ENCODE results near the gene POLR1C.

The POLR1C gene

GRCh38 chr6:43472515-43472914 is 44.4 kb upstream of the POLR1C start:
- no peak for DNase-seq (ENCODE audit: low read depth)
- no peak for TF ChIP-seq CTCF (IDR thresholded peaks at IDR 0.05; ENCODE audit: low read depth, low read length, missing control alignments)
- no peak overlapping the region for H3K4me3 ChIP-seq (ENCODE audit: low read depth, low read length)

- TF ChIP-seq CTCF (IDR thresholded peaks at IDR 0.05; ENCODE audit: low read depth, low read length, missing control alignments) = no peak
- no peak for DNase-seq (ENCODE audit: low read depth)
- H3K4me3 ChIP-seq (ENCODE audit: low read depth, low read length) = no peak overlapping the region
These were observed 41.4 kb upstream of the POLR1C start for GRCh38 chr6:43475516-43475915.

- TF ChIP-seq CTCF (IDR thresholded peaks at IDR 0.05; ENCODE audit: low read depth, low read length, missing control alignments) = no peak
- DNase-seq (ENCODE audit: low read depth) = no peak
- H3K4me3 ChIP-seq (ENCODE audit: low read depth, low read length) = peak overlapping the region; percentile 86; the same call in 1 of the 2 replicates
These were observed 40.1 kb upstream of the POLR1C start for GRCh38 chr6:43476746-43477145.

GRCh38 chr6:43477235-43478007 is 39.5 kb upstream of the POLR1C start, which contains the start of gene TJAP1:
Gene TJAP1, plus strand, starts transcription at chr6:43477570. Its CDS starts 21,432 bp downstream, at chr6:43499002.
- DNase-seq (ENCODE audit: low read depth) = peak; percentile 46
- no peak for TF ChIP-seq CTCF (IDR thresholded peaks at IDR 0.05; ENCODE audit: low read depth, low read length, missing control alignments)

GRCh38 chr6:43478008-43478372 is 38.9 kb upstream of the POLR1C start:
- TF ChIP-seq CTCF (IDR thresholded peaks at IDR 0.05; ENCODE audit: low read depth, low read length, missing control alignments) = no peak

More at GRCh38 chr6:43477235-43478007, 39.5 kb upstream of the POLR1C start, which contains the start of gene TJAP1:
- peak within 1 kb of the TSS; percentile 86 for H3K4me3 ChIP-seq (ENCODE audit: low read depth, low read length)

GRCh38 chr6:43481075-43481474 is 35.8 kb upstream of the POLR1C start:
- H3K4me3 ChIP-seq (ENCODE audit: low read depth, low read length) = no peak overlapping the region
- no peak for DNase-seq (ENCODE audit: low read depth)
- no peak for TF ChIP-seq CTCF (IDR thresholded peaks at IDR 0.05; ENCODE audit: low read depth, low read length, missing control alignments)

More at GRCh38 chr6:43478008-43478372, 38.9 kb upstream of the POLR1C start:
- DNase-seq (ENCODE audit: low read depth) = no peak
- H3K4me3 ChIP-seq (ENCODE audit: low read depth, low read length) = peak overlapping the region; percentile 86
